DOHH2 (cell line): ENCODE results near the gene CPHXL.

Experiments
- CTCF ChIP-seq: fragments of 200-600 bp; sonication (generic); IDR thresholded peaks from one replicate; pipeline ENCODE4 v1.5.1; 2014; ENCODE audit warnings: antibody characterized with exemption, mild to moderate bottlenecking, low read depth, low read length; ENCODE audit not compliant: poor library complexity, severe bottlenecking
- EZH2phosphoT487 ChIP-seq: fragments of 200-600 bp; sonication (generic); IDR thresholded peaks from 2 replicates; pipeline ENCODE4 v1.6.1; 2017; ENCODE audit warnings: borderline replicate concordance, mild to moderate bottlenecking, antibody characterized with exemption, low read length, moderate library complexity, mixed read lengths

- TF ChIP-seq CTCF (no peak), EZH2phosphoT487 (no peak)
Measured at GRCh38 chr16:75676909-75677308, 49.4 kb downstream of the CPHXL start, which contains the start of gene CPHXL2.
